HG03159 (cell line): ENCODE data around the gene MRPL12.

Source experiments
- ATAC-seq: cut with Tn5 transposase; IDR thresholded peaks from one replicate; pipeline ENCODE4 v1.9.1; 2021; ENCODE audit warnings: mild to moderate bottlenecking, moderate library complexity; ENCODE audit not compliant: unreplicated experiment

MRPL12 gene

DNA sequence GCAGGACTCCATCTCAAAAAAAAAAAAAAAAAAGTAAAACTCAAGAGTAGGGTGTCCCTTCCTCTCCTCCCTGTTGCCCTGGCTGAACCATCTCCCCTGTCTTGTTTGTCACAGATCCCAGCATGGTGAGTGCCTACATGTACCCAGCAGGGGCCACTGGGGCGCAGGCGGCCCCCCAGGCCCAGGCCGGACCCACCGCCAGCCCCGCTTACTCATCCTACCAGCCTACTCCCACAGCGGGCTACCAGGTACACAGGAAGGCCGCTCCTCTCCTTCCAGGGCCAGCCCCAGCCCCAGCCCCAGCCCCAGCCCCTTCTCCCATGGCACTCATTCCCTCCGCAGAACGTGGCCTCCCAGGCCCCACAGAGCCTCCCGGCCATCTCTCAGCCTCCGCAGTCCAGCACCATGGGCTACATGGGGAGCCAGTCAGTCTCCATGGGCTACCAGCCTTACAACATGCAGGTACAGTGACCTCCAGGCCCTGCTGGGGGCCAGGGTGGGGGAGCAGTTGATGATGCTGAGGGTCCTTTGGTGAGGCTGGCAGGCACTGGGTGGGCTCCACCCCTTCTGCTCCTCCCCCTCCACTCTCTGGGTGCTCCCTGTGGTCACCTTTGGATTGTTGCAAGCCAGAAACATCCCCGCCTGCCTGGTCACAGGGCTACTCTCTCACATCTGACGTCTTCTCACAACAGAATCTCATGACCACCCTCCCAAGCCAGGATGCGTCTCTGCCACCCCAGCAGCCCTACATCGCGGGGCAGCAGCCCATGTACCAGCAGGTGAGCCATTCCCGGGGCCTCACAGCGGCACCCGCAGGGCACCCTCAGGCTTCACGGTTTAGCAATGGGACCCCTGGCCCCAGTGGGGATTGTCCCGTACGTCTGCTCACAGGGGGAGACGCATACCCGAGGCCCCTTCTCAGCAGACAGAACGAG, 2.5 kb upstream of the MRPL12 start:
- no peak for ATAC-seq

DNA sequence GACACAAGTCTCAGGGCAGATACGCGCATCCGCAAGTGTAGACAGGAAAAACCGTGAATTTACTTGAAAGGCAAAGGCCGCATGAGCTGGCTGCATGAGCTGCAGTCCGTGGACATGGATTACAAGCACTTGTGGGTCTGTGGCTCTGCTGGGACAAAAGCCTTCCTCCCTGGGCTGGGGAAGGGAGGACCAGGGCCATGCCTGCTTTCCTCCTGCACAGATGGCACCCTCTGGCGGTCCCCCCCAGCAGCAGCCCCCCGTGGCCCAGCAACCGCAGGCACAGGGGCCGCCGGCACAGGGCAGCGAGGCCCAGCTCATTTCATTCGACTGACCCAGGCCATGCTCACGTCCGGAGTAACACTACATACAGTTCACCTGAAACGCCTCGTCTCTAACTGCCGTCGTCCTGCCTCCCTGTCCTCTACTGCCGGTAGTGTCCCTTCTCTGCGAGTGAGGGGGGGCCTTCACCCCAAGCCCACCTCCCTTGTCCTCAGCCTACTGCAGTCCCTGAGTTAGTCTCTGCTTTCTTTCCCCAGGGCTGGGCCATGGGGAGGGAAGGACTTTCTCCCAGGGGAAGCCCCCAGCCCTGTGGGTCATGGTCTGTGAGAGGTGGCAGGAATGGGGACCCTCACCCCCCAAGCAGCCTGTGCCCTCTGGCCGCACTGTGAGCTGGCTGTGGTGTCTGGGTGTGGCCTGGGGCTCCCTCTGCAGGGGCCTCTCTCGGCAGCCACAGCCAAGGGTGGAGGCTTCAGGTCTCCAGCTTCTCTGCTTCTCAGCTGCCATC, 1.7 kb upstream of the MRPL12 start:
- no peak for ATAC-seq

DNA sequence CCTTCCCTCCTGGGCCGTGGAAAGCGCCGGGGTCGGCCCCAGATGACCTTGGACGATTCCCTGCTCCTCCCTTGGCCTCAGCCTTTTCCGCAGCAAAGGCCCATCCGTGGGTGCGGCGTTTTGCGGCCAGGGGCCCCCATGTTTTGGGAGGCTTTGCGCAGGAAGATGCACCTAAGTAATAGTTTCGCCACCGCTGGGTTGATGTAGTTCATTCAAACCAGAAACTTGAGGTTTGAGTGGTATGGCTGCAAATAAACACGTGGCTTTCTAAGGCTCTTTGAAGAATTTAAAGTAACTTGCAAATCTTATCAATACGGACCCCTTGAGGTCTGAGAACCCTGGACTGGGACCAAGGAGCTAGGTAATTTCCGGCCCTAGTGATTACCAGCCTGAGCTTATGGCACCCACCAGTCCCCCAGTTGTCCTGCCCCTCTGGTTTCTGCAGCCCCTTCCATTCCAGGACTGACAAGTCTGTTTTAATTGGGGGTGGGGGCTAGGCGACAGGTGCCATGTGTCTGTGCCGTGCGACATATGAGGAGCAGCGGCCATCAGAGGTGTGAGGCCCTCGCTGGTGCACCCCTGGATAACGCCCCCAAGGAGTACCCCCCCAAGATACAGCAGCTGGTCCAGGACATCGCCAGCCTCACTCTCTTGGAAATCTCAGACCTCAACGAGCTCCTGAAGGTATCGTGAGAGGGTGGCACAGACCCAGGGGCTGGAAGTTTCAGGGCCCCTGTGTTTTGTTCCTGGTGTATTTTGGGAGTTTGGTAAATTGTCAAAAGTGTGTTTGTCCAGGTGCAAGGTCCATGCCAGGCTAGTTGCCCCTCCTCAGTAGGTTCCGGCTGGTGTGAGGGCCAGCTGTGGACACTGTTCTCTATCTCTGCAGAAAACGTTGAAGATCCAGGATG, 834 bp downstream of the MRPL12 start:
- ATAC-seq, result no peak

DNA sequence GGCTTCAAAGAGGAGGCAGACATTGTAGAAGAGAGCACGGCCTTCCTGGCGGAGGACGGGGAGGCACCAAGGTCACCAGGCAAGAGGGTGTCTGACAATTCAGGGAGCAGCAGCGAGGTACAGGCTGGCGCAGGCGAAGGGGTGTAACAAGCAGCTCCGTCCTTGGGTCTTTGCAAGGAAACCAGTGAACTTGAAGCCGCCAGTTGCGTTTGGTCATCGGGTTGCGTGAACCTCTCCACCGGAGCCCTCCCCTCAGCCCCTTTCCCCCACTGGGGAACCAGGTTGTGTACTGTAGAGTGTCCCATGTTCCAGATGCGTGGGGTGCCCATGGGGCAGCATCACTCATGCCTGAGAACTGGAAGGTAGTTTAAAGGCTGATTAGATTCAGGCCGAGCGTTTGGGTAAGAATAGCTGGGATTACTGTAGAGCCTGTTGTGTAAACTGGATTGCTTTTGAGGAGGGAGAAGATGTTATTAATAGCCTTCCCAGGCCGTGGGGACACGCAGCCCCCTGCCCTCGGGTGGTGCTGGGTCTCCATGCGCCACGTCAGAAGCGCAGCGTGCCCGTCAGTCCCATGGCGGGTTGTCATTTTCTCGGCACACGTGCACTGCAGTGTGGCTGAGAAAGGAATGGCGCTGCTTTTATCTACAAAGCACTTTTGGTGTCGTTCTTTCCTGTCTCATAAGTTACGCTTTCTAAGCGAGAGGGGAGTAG, 2.5 kb downstream of the MRPL12 start:
- no peak for ATAC-seq

DNA sequence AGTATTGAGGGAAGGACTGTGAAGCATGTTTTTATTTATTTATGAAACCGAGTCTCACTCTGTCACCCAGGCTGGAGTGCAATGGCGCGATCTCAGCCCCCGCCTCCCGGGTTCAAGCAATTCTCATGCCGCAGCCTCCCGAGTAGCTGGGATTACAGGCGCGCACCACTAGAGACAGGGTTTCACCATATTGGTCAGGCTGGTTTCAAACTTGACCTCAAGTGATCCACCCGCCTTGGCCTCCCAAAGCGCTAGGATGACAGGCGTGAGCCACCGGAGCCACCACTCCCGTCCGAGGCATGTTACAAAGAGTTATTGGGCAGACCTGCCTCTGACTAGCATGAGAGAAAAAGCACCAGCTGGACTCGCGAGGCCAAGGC, 3.1 kb downstream of the MRPL12 start:
- ATAC-seq, result no peak

DNA sequence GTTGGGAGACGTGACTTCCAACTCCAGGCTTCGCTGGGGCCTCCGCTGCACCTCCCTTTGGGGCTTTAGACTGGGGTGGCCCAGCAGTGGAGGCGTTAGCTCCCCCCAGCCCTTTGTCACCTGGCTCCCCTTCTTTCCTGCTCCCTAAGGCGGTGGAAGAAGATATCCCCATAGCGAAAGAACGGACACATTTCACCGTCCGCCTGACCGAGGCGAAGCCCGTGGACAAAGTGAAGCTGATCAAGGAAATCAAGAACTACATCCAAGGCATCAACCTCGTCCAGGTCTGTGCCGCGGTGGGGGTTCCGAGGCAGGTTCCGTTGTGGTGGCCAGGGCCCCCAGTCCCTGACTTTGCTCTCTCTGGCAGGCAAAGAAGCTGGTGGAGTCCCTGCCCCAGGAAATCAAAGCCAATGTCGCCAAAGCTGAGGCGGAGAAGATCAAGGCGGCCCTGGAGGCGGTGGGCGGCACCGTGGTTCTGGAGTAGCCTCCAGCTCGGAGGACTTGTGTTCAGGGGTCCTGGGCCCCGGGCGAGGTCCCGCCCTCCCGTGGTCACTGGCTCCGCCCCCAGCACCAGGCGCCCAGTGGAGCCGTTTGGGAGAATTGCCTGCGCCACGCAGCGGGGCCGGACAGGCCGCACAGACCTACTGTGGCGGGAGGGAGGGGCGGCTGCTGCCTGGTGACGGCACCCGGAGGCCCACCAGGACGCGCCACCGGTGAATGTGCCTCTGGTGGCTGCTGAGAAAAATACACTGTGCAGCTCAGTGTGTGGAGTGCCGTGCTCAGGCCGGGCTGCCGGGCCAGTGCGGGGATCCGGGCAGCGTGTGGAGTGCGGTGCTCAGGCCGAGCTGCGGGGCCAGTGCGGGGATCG, 3.8 kb downstream of the MRPL12 start:
- no peak for ATAC-seq

DNA sequence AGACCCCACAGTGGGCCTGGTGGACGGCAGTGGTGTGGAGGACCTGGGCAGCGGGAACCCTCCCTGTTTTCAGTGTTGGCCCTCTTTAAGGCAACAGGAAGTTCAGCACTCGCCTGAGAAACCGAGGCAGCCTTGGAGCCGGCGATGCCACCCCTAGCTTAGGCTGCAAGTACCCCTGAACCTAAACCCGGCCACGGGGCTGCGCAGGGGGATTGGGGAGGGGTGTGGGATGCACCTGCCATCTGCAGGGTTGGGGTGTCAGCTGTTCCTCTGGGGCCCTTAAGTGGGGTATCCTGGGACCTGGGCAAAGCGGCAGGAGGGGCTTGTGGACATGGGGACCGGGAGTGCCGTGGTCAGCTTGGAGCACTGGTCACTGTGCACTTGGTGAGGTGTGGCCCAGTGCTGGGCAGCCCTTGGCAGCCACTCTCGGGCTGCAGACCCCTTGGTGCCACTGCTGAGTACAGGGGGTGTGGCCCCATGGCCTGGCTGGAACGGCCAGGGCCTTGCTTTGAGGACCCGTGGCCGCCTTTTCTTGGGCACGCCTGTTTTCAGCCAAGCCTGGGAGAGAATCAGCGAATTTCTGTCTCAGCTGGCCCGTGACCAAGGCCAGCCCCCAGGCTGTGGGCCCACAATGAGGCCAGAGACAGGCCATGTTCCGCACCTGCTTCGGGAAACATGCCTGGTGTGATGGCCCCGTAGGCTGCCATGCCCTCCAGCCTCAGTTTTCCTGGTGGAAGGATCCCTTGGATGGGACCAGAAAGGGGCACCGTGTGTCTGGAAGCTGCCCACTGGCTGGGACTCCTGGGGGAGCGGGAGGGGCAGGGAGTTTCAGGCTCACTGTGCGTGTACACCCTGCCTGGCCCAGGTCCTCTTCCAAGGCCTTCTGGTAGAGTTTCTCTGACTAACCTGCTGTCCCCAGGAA, 4.8 kb downstream of the MRPL12 start:
- no peak for ATAC-seq

DNA sequence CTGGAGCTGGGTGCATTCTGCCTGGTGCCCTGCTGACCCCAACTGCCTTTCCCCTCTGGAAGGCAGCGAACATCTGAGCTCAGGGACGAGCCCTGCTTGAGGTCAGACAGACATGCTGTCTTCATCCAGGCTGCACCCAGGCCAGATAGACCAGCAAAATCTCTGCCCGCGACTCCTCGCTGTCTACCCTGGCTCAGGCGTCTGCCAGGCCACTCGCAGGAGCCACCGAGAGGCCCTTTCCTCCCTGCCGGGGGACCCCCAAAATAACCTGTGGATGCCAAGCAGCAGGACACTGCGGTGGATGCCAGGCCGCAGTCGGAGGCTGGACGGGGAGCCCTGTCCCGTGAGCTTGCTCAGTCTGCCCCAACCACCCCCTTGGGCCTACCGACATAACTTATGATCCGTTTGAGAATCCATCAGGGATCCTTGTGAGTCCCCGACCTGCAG, 5.6 kb downstream of the MRPL12 start:
- no peak for ATAC-seq

DNA sequence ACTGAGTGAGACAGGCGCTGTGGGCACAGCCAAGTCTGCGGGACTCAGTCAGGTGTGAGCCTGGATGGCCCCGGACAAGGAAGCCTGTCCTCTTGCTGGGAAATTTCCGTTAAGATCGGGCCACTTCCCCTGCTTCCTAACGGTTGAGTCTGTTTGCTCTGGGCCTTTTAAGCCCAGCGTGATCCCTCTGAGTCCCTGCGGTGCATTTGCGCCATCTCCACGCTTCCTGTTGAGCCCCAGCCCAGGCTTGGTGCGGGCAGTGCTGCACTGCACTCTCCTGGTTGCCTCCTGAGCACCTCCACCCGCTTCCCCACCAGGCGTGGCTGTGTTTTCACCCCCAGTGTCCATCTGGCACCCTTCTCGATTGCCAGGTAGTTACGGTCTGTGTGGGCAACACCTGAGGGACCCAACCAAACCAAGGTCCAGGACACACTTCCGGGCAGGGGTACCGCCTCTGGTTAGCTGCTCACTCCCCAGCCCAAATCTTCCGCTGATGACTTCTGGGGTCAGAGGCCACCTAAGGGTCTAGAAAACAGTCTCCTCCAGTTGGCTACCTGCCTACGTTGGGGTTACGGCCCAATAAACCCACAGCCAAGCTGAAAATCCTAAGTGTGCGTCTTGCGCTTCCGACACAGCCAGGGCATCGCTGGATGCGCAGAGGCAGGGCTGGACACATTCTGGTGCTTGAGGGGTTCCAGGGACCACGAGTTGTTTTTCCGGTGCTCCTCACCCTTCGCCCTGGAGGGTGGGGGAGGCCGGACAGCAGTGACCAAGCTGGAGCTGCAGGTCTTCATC, 7.5 kb downstream of the MRPL12 start:
- ATAC-seq, result no peak

DNA sequence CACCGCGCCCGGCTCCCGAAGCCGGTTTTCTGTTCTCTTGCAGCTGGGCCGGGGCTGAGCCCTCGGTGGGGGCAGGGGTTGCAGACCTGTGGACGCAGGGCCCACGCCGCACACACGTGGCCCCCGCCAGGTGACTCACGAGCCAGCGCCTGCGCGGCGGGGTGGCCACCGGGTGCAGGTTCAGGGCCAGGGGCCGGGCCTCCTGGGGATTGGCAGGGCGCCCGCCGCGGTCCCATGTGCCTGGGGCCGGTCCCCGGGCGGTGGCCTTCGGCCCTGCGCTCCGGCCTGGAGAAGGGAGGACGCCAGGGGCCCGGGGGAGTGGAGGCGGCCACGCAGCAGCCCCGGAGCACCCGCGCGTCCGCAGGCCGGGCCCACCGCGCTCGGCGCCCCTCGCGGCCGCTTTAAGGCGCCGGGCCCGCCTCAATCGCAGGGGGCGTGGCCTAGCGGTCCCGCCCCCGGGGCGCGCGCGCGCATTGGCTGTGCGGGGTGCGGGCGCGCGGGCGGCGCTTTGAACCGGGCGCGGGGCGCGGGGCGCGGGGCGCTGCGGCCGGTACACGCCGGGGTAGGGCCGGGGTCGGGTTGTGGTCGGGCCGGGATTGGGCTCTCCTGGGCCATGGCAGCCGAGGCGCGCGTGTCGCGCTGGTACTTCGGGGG, 8.8 kb downstream of the MRPL12 start, which contains the start of gene SLC25A10:
TSS of gene SLC25A10 (plus strand) at position 471 of the 654 bp plus-strand sequence. CDS start at position 614, 143 bp downstream.
- peak; percentile 69 for ATAC-seq

DNA sequence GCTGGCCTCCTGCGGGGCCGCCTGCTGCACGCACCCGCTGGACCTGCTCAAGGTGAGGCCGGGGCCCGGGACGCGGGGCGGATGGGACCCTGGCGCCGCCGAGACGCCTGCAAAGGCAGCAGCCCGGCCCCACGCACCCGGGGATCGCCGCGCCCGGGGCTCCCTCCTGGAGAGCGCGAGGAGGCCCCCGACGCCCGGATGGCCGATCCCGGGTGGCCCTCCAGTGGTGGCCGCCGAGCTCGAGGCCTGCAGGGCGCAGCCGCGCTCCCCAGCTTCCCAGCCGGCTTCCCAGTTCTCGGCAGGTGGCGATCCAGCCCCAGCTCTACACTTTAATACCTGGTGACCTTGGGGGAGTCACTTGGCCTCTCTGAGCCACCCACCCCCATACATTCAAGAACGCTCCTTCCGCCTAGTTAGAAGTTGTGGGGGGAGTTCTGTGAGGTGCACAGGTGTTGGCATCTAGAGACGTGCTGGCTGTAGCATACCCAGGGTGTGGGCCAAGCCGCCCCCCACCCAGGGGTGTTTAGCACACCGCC, 9.4 kb downstream of the MRPL12 start:
- ATAC-seq, result peak; percentile 10

DNA sequence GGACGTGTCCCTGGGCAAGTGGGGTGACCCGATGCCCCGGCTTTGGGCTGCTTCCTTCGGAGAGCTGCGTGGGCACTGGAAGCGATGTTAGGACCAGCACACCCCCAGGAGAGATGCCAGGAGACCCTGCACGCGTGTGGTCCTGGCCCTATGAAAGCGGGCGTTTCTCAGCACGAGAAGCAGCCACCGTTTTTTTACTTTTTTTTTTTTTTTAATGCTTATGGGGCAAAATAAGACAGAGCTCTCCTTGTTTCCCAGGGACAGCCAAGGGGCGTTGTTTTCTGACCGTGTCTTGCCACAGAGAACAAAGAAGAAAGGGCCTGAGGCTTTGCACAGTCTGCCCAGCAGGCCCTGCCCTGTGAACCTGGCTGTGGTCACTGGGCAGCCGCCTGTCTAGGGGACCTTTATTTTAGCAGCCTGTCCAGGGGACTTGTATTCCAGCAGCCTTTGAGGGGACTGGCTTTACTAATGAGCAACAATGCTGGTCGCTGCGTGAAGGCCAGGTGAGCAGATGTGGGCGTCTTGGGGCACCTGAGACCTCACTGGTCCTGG, 9.9 kb downstream of the MRPL12 start:
- no peak for ATAC-seq

DNA sequence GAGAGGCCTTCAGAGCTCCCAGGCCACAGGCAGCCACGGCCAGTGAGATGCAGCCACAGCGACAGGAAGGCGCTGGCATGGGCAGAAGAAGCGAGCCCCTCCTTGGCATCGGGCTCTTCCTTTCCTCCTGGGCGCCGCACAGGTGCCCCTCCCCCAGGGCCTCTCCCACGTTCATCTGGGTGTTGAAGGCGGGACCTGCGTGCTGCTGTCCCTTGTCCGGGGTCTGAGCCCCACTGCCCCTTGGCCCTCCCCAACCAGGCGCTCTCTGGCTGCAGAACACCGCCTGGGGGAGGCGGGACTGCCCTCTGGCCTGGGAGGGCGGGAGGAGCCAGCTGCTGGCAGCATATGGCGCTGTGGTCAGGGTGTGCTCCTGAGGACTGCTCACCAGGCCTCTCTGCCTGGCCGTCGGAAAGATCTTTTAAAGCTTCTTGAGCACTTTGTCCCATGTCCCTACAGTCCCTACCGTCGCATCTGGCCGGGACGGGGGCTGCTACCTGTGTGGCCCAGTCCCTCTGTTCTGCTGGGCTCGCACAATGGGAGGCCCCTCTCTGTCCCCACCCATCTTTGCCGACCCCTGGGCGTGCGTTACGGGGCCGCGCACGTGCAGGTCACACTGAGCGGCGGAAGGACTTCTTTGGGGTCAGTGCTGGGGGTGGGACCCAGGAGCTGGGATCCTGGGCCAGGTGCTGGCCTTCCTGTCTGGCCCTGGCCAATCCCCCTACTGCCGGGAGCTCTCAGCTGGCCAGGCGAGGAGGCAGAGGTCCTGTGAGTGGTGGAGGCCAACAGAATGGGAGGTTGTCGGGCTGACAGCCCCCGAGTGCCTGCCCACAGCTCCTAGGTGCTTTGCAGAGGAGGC, 10.6 kb downstream of the MRPL12 start:
- ATAC-seq, result no peak

DNA sequence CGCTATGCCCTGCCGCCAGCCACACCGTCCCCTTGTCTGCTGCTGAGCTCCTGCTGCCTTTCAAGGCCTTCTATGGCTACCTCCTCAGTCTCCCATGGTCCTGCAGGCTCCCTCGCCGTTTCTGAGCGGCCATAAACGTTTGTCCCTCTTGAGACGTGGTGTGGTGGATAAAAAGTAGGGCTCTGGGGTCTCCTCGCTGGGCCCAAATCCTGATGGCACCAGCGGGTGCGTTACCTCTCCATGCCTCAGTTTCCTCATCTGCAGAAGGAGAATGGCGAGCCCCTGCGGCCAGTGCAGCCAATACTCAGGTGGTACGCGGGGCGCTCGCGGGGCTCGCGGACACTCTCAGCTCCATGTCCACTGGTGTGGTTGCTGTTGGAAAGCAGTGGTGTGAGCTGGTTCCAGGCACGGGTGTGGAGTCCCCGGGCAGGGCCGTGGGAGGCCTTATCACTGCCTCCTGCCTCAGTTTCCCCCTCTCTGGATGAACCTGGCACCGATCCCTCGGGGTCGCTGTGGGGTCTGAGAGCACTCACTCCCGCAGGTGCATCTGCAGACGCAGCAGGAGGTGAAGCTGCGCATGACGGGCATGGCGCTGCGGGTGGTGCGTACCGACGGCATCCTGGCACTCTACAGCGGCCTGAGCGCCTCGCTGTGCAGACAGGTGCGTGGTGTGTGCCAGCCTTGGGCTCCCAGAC, 11.4 kb downstream of the MRPL12 start:
- no peak for ATAC-seq
